Measurements from ENCODE around the gene MAGEB16.

The MAGEB16 gene

GRCh38 chrX:35829501-35829900, 31.4 kb downstream of the MAGEB16 start:
- no peaks in the 10 kb centered on the region for H3K27me3 ChIP-seq (ENCODE audit: insufficient read depth, low read length)
- TF ChIP-seq EZH2 (IDR thresholded peaks at IDR 0.05; ENCODE audit: borderline replicate concordance, low read length), result no peak
- TF ChIP-seq CTCF (IDR thresholded peaks at IDR 0.05; ENCODE audit: low read length), result no peak
- H3K4me2 ChIP-seq (ENCODE audit: low read length), result no peak overlapping the region
- no peaks in the 10 kb centered on the region for H3F3A ChIP-seq (ENCODE audit: insufficient read depth, low read length)
- H3K79me2 ChIP-seq (ENCODE audit: insufficient read depth, low read length), result no peaks in the 10 kb centered on the region
- no peaks in the 10 kb centered on the region for H3K36me3 ChIP-seq (ENCODE audit: insufficient read depth, low read length)
- H4K20me1 ChIP-seq (ENCODE audit: insufficient read depth, low read length), result no peaks in the 10 kb centered on the region
- no peak overlapping the region for H2AFZ ChIP-seq (ENCODE audit: low read length)
- H3K9me2 ChIP-seq (ENCODE audit: low read depth, low read length), result no peaks in the 10 kb centered on the region
- H3K4me1 ChIP-seq (ENCODE audit: insufficient read depth, low read length, severe bottlenecking), result no peaks in the 10 kb centered on the region
- H3K4me3 ChIP-seq (ENCODE audit: low read depth, low read length, poor library complexity, severe bottlenecking), result no peak overlapping the region
- no peak overlapping the region for H3K9ac ChIP-seq (ENCODE audit: low read length)
- H3K9me3 ChIP-seq (ENCODE audit: low read length), result no peaks in the 10 kb centered on the region
- no peak overlapping the region for H3K27ac ChIP-seq (ENCODE audit: low read depth, low read length, poor library complexity, severe bottlenecking)

- no peak overlapping the region for H3K4me3 ChIP-seq (ENCODE audit: low read depth, low read length, poor library complexity, severe bottlenecking)
- H3K27me3 ChIP-seq (ENCODE audit: insufficient read depth, low read length), result no peaks in the 10 kb centered on the region
- H3K9me2 ChIP-seq (ENCODE audit: low read depth, low read length), result no peaks in the 10 kb centered on the region
- H3F3A ChIP-seq (ENCODE audit: insufficient read depth, low read length), result no peaks in the 10 kb centered on the region
- TF ChIP-seq EZH2 (IDR thresholded peaks at IDR 0.05; ENCODE audit: borderline replicate concordance, low read length), result no peak
- no peak for TF ChIP-seq CTCF (IDR thresholded peaks at IDR 0.05; ENCODE audit: low read length)
- no peaks in the 10 kb centered on the region for H3K36me3 ChIP-seq (ENCODE audit: insufficient read depth, low read length)
- no peaks in the 10 kb centered on the region for H4K20me1 ChIP-seq (ENCODE audit: insufficient read depth, low read length)
- H3K27ac ChIP-seq (ENCODE audit: low read depth, low read length, poor library complexity, severe bottlenecking), result no peak overlapping the region
- H3K9ac ChIP-seq (ENCODE audit: low read length), result no peak overlapping the region
- H2AFZ ChIP-seq (ENCODE audit: low read length), result no peak overlapping the region
- no peaks in the 10 kb centered on the region for H3K79me2 ChIP-seq (ENCODE audit: insufficient read depth, low read length)
- no peaks in the 10 kb centered on the region for H3K4me1 ChIP-seq (ENCODE audit: insufficient read depth, low read length, severe bottlenecking)
- H3K9me3 ChIP-seq (ENCODE audit: low read length), result no peaks in the 10 kb centered on the region
- no peak overlapping the region for H3K4me2 ChIP-seq (ENCODE audit: low read length)
Observed at GRCh38 chrX:35841872-35842271, 43.7 kb downstream of the MAGEB16 start.

- no peaks in the 10 kb centered on the region for H3K36me3 ChIP-seq (ENCODE audit: insufficient read depth, low read length)
- no peaks in the 10 kb centered on the region for H3K79me2 ChIP-seq (ENCODE audit: insufficient read depth, low read length)
- no peaks in the 10 kb centered on the region for H3K27me3 ChIP-seq (ENCODE audit: insufficient read depth, low read length)
- H4K20me1 ChIP-seq (ENCODE audit: insufficient read depth, low read length), result no peaks in the 10 kb centered on the region
- H3K4me1 ChIP-seq (ENCODE audit: insufficient read depth, low read length, severe bottlenecking), result no peaks in the 10 kb centered on the region
- no peaks in the 10 kb centered on the region for H3K9me3 ChIP-seq (ENCODE audit: low read length)
- no peak overlapping the region for H3K27ac ChIP-seq (ENCODE audit: low read depth, low read length, poor library complexity, severe bottlenecking)
- H3K9ac ChIP-seq (ENCODE audit: low read length), result no peak overlapping the region
- H3K9me2 ChIP-seq (ENCODE audit: low read depth, low read length), result no peaks in the 10 kb centered on the region
- no peak overlapping the region for H3K4me3 ChIP-seq (ENCODE audit: low read depth, low read length, poor library complexity, severe bottlenecking)
- H3F3A ChIP-seq (ENCODE audit: insufficient read depth, low read length), result no peaks in the 10 kb centered on the region
- no peak overlapping the region for H3K4me2 ChIP-seq (ENCODE audit: low read length)
- TF ChIP-seq CTCF (IDR thresholded peaks at IDR 0.05; ENCODE audit: low read length) (no peak), EZH2 (IDR thresholded peaks at IDR 0.05; ENCODE audit: borderline replicate concordance, low read length) (no peak)
- H2AFZ ChIP-seq (ENCODE audit: low read length), result no peak overlapping the region
Observed at GRCh38 chrX:35842674-35843073, 44.5 kb downstream of the MAGEB16 start.
